Mucosa of rectum (tissue), 2 donors: ENCODE measurements around the gene SEL1L3.

Experiments used
- H3K27ac ChIP-seq, 2 donors: one replicate each; pipeline ENCODE4 v1.7.0; 2013; ENCODE audit warnings: inconsistent platforms in 2 of 2, low read depth in 2 of 2, low read length in 2 of 2
- H3K27me3 ChIP-seq, 2 donors: one replicate each; pipeline ENCODE4 v1.7.0; 2013; ENCODE audit warnings: low read length in 2 of 2; ENCODE audit not compliant: control insufficient read depth in 2 of 2, insufficient read depth in 2 of 2
- H3K36me3 ChIP-seq, 2 donors: one replicate each; pipeline ENCODE4 v1.7.0; 2013; ENCODE audit warnings: low read length in 2 of 2; ENCODE audit not compliant: control insufficient read depth in 2 of 2, insufficient read depth in 2 of 2
- H3K4me1 ChIP-seq, 2 donors: one replicate each; pipeline ENCODE4 v1.7.0; 2013; ENCODE audit warnings: low read length in 2 of 2, mild to moderate bottlenecking in 1 of 2; ENCODE audit not compliant: control insufficient read depth in 2 of 2, insufficient read depth in 2 of 2
- H3K4me3 ChIP-seq, 2 donors: one replicate each; pipeline ENCODE4 v1.7.0; 2013; ENCODE audit warnings: low read length in 2 of 2
- H3K9ac ChIP-seq, 2 donors: one replicate each; pipeline ENCODE4 v1.7.0; 2013; ENCODE audit warnings: low read length in 2 of 2, low read depth in 1 of 2, mild to moderate bottlenecking in 1 of 2
- H3K9me3 ChIP-seq, 2 donors: one replicate each; pipeline ENCODE4 v1.7.0; 2013; ENCODE audit warnings: low read length in 2 of 2; ENCODE audit not compliant: control insufficient read depth in 2 of 2
- donor health status: healthy.
- donor health status: Normal muscosa, but diverticular disease.

SEL1L3 gene

DNA sequence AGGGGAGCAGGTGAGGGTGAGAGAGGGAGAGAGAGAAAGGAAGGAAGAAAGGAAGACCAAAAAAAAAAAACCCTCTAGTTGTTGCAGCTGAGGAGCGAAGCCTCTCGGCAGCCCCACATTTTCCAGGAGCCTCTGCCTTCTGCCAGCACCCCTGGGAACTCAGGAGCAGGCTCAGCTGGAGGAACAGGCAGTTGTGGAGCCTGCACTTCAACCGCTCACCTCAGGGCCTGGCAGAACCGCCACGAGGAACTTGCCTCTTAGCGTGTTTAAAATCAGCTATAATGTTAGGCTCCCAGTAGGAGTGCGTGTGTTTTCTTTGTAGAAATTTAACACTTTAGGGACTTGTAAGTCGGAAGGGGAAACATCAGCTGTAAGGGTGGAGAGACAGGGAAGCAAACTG lies 65.7 kb downstream of the SEL1L3 start:
- Histone ChIP-seq H3K27me3 (no peaks in the 10 kb centered on the region), H3K27ac (no peak overlapping the region), H3K36me3 (peaks cover 28 to 60% of the 10 kb centered on the region in 2 donors), H3K4me3 (no peak overlapping the region), H3K4me1 (no peaks in the 10 kb centered on the region), H3K9me3 (no peaks in the 10 kb centered on the region), H3K9ac (no peak overlapping the region)

GRCh38 chr4:25795566-25796454 lies 67.0 kb downstream of the SEL1L3 start:
- Histone ChIP-seq H3K9me3 (no peaks in the 10 kb centered on the region), H3K9ac (no peak overlapping the region), H3K4me1 (no peaks in the 10 kb centered on the region), H3K27ac (no peak overlapping the region), H3K36me3 (peaks cover 23 to 50% of the 10 kb centered on the region in 2 donors), H3K4me3 (no peak overlapping the region), H3K27me3 (no peaks in the 10 kb centered on the region)

GRCh38 chr4:25795091-25795490 lies 67.7 kb downstream of the SEL1L3 start:
- H3K9me3 ChIP-seq: no peaks in the 10 kb centered on the region
- H3K27ac ChIP-seq: no peak overlapping the region
- no peaks in the 10 kb centered on the region for H3K4me1 ChIP-seq
- no peak overlapping the region for H3K9ac ChIP-seq
- H3K4me3 ChIP-seq: no peak overlapping the region
- no peaks in the 10 kb centered on the region for H3K27me3 ChIP-seq
- H3K36me3 ChIP-seq: peaks cover 19 to 50% of the 10 kb centered on the region in 2 donors

GRCh38 chr4:25792876-25793275 lies 69.9 kb downstream of the SEL1L3 start:
- Histone ChIP-seq H3K36me3 (peaks cover 31 to 53% of the 10 kb centered on the region in 2 donors), H3K4me1 (no peaks in the 10 kb centered on the region), H3K9me3 (no peaks in the 10 kb centered on the region), H3K4me3 (no peak overlapping the region), H3K27ac (no peak overlapping the region), H3K27me3 (no peaks in the 10 kb centered on the region), H3K9ac (no peak overlapping the region)

DNA sequence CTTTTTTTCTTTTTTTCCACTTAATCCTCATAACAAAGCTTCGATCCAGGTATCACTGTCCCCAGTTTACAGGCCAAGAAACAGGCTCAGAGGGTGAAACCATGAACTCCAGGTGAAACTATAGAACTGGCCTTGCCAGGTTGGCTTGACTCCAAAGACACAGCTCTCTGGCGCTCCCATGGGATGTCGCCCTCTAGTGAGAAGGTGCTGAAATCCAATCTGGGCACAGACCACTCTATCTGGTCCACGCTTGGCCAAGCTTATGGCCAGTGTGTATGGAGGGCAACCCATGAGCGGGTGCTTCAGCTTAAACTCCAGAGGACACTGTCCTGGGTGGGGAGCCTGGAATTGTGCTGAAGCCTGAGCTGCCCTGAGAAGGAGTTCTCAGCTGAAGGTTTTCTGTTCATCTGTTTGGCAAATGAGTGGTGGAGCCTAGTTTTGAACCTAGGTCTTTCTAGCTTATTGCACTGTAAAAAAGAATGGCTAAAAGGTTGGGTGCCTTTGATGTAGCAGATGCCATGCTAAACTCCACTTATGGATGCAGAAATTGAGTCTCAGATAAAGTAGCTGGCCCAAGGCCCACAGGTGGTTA lies 70.5 kb downstream of the SEL1L3 start:
- H3K36me3 ChIP-seq: peaks cover 30 to 52% of the 10 kb centered on the region in 2 donors

GRCh38 chr4:25790024-25790423 lies 72.8 kb downstream of the SEL1L3 start:
- Histone ChIP-seq H3K36me3 (peaks cover 36 to 48% of the 10 kb centered on the region in 2 donors), H3K4me1 (no peaks in the 10 kb centered on the region), H3K4me3 (no peak overlapping the region), H3K27me3 (no peaks in the 10 kb centered on the region), H3K9ac (no peak overlapping the region), H3K9me3 (no peaks in the 10 kb centered on the region), H3K27ac (no peak overlapping the region)

More for the DNA sequence above, 70.5 kb downstream of the SEL1L3 start:
- Histone ChIP-seq H3K27me3 (no peaks in the 10 kb centered on the region), H3K9me3 (no peaks in the 10 kb centered on the region), H3K9ac (no peak overlapping the region), H3K4me1 (no peaks in the 10 kb centered on the region), H3K27ac (no peak overlapping the region), H3K4me3 (no peak overlapping the region)

GRCh38 chr4:25788703-25789238 lies 74.0 kb downstream of the SEL1L3 start:
- Histone ChIP-seq H3K36me3 (peaks cover 39 to 56% of the 10 kb centered on the region in 2 donors), H3K27ac (no peak overlapping the region), H3K9me3 (no peaks in the 10 kb centered on the region), H3K9ac (no peak overlapping the region), H3K4me3 (no peak overlapping the region), H3K27me3 (no peaks in the 10 kb centered on the region), H3K4me1 (no peaks in the 10 kb centered on the region)

DNA sequence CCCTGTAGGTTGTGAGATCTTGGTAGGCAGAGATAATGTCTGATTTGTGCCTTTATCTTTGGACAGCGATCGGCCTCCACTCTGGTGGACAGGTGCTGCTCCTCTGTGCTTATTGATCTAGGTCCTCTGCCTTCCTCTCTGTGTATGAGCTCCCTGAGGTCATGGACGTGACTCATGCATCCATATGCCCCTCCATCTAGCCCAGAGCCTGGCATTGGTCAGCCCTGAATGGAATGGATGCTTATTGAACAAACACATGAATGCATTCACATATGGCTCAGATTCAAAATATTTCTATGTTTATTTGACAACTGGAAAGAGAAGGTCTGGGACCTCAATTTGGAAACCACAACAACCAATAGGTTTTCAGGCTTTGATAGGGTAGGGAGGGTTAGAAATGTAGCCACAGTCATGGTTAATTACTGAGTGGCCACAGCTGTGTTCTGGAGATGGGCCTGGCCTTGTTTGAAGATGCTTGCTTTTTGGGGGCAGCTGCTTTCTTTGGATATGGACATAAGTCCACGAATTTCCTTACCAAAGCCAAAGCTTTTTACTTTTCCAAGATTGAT lies 76.2 kb downstream of the SEL1L3 start:
- no peaks in the 10 kb centered on the region for H3K4me1 ChIP-seq
- no peak overlapping the region for H3K4me3 ChIP-seq
- H3K9me3 ChIP-seq: no peaks in the 10 kb centered on the region
- H3K27ac ChIP-seq: no peak overlapping the region
- H3K36me3 ChIP-seq: peaks cover 51 to 55% of the 10 kb centered on the region in 2 donors
- no peaks in the 10 kb centered on the region for H3K27me3 ChIP-seq
- no peak overlapping the region for H3K9ac ChIP-seq

- no peak overlapping the region for H3K27ac ChIP-seq
- no peak overlapping the region for H3K4me3 ChIP-seq
- no peak overlapping the region for H3K9ac ChIP-seq
- H3K27me3 ChIP-seq: no peaks in the 10 kb centered on the region
- peaks cover 48 to 68% of the 10 kb centered on the region in 2 donors for H3K36me3 ChIP-seq
- H3K4me1 ChIP-seq: no peaks in the 10 kb centered on the region
- H3K9me3 ChIP-seq: no peaks in the 10 kb centered on the region
These were observed 78.8 kb downstream of the SEL1L3 start for GRCh38 chr4:25783943-25784342.

DNA sequence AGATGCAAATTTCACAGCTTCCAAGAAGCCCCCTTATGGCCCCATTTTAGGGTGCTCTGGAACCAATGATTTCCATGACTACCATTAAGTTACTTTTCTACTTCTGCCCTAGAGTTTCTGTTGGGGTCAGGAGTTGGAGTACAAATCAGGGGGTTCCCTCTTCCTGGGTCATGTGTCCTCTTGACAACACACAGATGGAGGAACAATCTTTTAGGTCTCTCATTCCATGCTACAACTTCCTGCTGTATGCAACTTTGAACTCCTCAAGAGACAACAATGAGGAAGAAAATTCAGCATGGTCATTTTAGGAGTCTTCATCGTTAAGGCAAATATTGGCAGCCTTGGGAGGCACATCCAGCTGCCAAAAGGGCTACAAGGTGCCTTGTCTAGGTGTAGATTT lies 79.7 kb downstream of the SEL1L3 start:
- Histone ChIP-seq H3K36me3 (peaks cover 42 to 67% of the 10 kb centered on the region in 2 donors), H3K27me3 (no peaks in the 10 kb centered on the region), H3K9me3 (no peaks in the 10 kb centered on the region)

More for the DNA sequence above, 79.7 kb downstream of the SEL1L3 start:
- no peak overlapping the region for H3K9ac ChIP-seq
- H3K4me1 ChIP-seq: no peaks in the 10 kb centered on the region
- no peak overlapping the region for H3K27ac ChIP-seq
- H3K4me3 ChIP-seq: no peak overlapping the region
